Gastrocnemius medialis (tissue), 4 donors: Measurements from ENCODE around the gene GDAP2. TPM values are rescaled to one million over a fixed set of nuclear protein-coding genes. Genes with fewer than 3 reads are reported as not detected.
A peak's percentile ranks its signal among the peaks of the same experiment; 100 is the strongest.

Experiments
- ATAC-seq, 2 donors: fragments of 150-250 bp; one replicate each; pipeline ENCODE4 v1.9.1; 2016
- DNase-seq, 2 donors: peaks; one replicate each; pipeline ENCODE4 v3.0.0-alpha.2; 2019
- H3K27ac ChIP-seq, 4 donors: fragments of 200-600 bp; sonication (generic); 1 replicate in 1 of 4; 2 replicates in 3 of 4; pipeline ENCODE4 v1.5.1; 2016 to 2018; ENCODE audit warnings: mild to moderate bottlenecking in 2 of 4, moderate library complexity in 1 of 4
- H3K27me3 ChIP-seq, 3 donors: fragments of 200-600 bp; sonication (generic) in 2 of 3; 1 replicate in 1 of 3; 2 replicates in 2 of 3; pipeline versions ENCODE4 v1.5.1 to v1.6.0; 2016 to 2019; ENCODE audit warnings: mild to moderate bottlenecking in 1 of 3, moderate library complexity in 1 of 3
- H3K36me3 ChIP-seq, 2 donors: fragments of 200-600 bp; sonication (generic) in 1 of 2; one replicate each; pipeline ENCODE4 v1.5.1; 2017 to 2018
- H3K4me1 ChIP-seq, 2 donors: fragments of 200-600 bp; sonication (generic) in 1 of 2; one replicate each; pipeline ENCODE4 v1.5.1; 2016 to 2017; ENCODE audit warnings: mild to moderate bottlenecking in 2 of 2
- H3K4me3 ChIP-seq, 4 donors: fragments of 200-600 bp; sonication (generic) in 3 of 4; 1 replicate in 1 of 4; 2 replicates in 3 of 4; pipeline ENCODE4 v1.5.1; 2016 to 2019; ENCODE audit warnings: mild to moderate bottlenecking in 2 of 4
- H3K9me3 ChIP-seq, 3 donors: fragments of 200-600 bp; sonication (generic) in 2 of 3; 1 replicate in 1 of 3; 2 replicates in 2 of 3; pipeline ENCODE4 v1.5.1; 2016 to 2019
- CTCF ChIP-seq, 5 experiments: fragments of 450-650 bp in 3 of 5; fragments of 200-600 bp in 2 of 5; sonication (generic) in 2 of 5; IDR thresholded peaks in 4 of 5; conservative IDR thresholded peaks in 1 of 5; 1 replicate in 4 of 5; 2 replicates in 1 of 5; pipeline ENCODE4 v1.5.1; 2016 to 2019; ENCODE audit warnings: antibody characterized with exemption in 5 of 5, mild to moderate bottlenecking in 3 of 5, moderate library complexity in 3 of 5
- POLR2A ChIP-seq, 2 donors: fragments of 450-650 bp; IDR thresholded peaks; one replicate each; pipeline ENCODE4 v1.6.1; 2017; ENCODE audit warnings: antibody characterized with exemption in 2 of 2, mild to moderate bottlenecking in 2 of 2, moderate library complexity in 2 of 2
- in situ Hi-C, 4 donors: fragments of 200-750 bp; cut with MboI; loops; one replicate each; pipeline versions ENCODE4 v1.15.0 to v1.8.0; 2017; ENCODE audit warnings: low sequenced_read_pairs in 4 of 4
- intact Hi-C: fragments of 100-400 bp; cut with DNase I; formaldehyde crosslinking; loops from one replicate; pipeline ENCODE4 v1.15.1; 2023; ENCODE audit warnings: low total_unique reads
- total RNA-seq, 4 donors: library from RNA; depleted of rRNA; stranded (reverse); fragments of >200 nt; gene quantifications; one replicate each; pipeline versions ENCODE4 v1.1.0 to v1.2.3, GENCODE V29; 2016

Gene GDAP2
- total RNA-seq, 4 donors from 2014 or later, result 7.2 to 18.7 (median 8.6) TPM

DNA sequence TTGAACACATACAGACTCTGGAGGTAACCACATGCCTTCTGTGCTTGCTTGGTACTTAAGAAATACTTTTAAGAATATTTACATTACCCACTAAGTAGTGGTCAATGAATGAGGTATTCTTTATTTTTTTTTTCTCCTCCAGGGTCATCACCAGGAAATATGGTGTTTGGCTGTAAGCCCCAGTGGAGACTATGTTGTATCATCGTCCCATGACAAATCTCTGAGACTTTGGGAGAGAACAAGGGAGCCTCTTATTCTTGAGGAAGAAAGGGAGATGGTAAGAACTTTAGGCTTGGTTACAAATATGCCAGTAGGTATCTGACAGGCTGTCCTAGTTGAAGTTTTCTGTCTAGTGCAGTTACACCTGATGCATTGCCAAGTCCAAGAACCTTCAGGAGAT lies 23.0 kb upstream of the GDAP2 start:
- Histone ChIP-seq H3K9me3 (no peaks in the 10 kb centered on the region), H3K4me1 (no peaks in the 10 kb centered on the region), H3K4me3 (no peak overlapping the region), H3K36me3 (peaks cover 9 to 97% of the 10 kb centered on the region in 2 donors), H3K27ac (no peak overlapping the region), H3K27me3 (no peaks in the 10 kb centered on the region)
- TF ChIP-seq CTCF (IDR thresholded peaks at IDR 0.05 in 4 of 5, conservative IDR thresholded peaks at IDR 0.05 in 1 of 5) (no peak), POLR2A (IDR thresholded peaks at IDR 0.05) (no peak)
- DNase-seq (no peak), ATAC-seq (no peak)
- intact Hi-C loops, result no loop called here
- in situ Hi-C loops, result no loop called here

- in situ Hi-C loops, result no loop called here
- no peak for ATAC-seq
- no peaks in the 10 kb centered on the region for H3K9me3 ChIP-seq
Measured at GRCh38 chr1:117942293-117942692, 12.9 kb upstream of the GDAP2 start.

DNA sequence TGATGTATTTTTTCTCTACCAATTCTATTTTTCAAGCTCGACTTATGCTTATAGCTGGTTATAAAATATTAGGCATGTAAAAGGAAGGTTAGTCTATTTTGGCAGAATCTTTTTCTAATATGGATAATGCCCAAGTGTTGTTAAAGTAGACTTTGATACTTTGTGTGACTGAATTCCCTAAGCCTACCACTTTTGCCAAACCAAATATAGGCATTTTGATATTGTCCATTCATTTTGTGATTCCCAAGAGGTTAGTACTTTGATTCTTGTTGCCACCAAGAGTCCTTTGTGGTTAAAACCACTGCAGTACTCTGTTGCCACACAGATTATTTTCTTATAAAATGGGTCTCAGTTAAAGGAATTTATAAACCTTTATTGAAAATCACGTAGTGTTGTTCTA lies 4.3 kb upstream of the GDAP2 start:
- DNase-seq, result no peak
- in situ Hi-C loops (no loop called here), intact Hi-C loops (no loop called here)
- no peaks in the 10 kb centered on the region for H3K27me3 ChIP-seq
- no peak for ATAC-seq
- H3K36me3 ChIP-seq, result peaks cover 0 to 26% of the 10 kb centered on the region in 2 donors
- H3K4me1 ChIP-seq, result peaks cover 17 to 24% of the 10 kb centered on the region in 2 donors
- H3K27ac ChIP-seq, result no peak overlapping the region
- no peak overlapping the region for H3K4me3 ChIP-seq
- TF ChIP-seq POLR2A (IDR thresholded peaks at IDR 0.05), result no peak
- H3K9me3 ChIP-seq, result no peaks in the 10 kb centered on the region

More at GRCh38 chr1:117942293-117942692, 12.9 kb upstream of the GDAP2 start:
- H3K27ac ChIP-seq, result no peak overlapping the region
- peaks cover 8 to 91% of the 10 kb centered on the region in 2 donors for H3K36me3 ChIP-seq
- H3K4me3 ChIP-seq, result no peak overlapping the region
- no peaks in the 10 kb centered on the region for H3K4me1 ChIP-seq
- TF ChIP-seq POLR2A (IDR thresholded peaks at IDR 0.05) (no peak), CTCF (IDR thresholded peaks at IDR 0.05 in 4 of 5, conservative IDR thresholded peaks at IDR 0.05 in 1 of 5) (no peak)
- DNase-seq, result no peak
- H3K27me3 ChIP-seq, result no peaks in the 10 kb centered on the region
- intact Hi-C loops, result no loop called here

- ATAC-seq (no peak), DNase-seq (no peak)
- in situ Hi-C loops, result no loop called here
- Histone ChIP-seq H3K36me3 (peaks cover 0 to 19% of the 10 kb centered on the region in 2 donors), H3K27me3 (no peaks in the 10 kb centered on the region), H3K27ac (no peak overlapping the region), H3K9me3 (no peaks in the 10 kb centered on the region), H3K4me3 (no peak overlapping the region), H3K4me1 (peaks cover 29 to 35% of the 10 kb centered on the region in 2 donors)
- TF ChIP-seq CTCF (IDR thresholded peaks at IDR 0.05 in 4 of 5, conservative IDR thresholded peaks at IDR 0.05 in 1 of 5) (no peak), POLR2A (IDR thresholded peaks at IDR 0.05) (no peak)
- intact Hi-C loops, result no loop called here
Measured at GRCh38 chr1:117932576-117932975, 3.2 kb upstream of the GDAP2 start.

DNA sequence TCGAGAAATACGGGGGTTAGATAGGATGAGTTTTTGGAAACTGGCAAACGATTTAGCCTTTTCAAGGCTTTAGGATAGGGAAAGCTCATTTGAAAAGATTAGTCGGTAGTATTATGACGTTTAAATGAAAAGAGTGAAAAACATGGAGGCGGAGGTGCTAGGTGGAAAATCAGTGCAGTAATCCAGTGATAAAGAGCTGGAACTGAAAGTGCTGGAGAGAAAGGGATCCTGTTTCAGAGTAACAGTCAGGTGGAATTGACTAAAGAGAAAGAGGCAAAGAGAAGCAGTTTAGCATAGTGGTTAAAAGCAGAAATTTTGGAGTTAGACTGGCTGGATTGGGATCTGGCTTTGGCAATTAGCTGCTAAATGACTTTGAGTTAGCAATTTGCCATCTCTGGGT lies 1.1 kb upstream of the GDAP2 start:
- DNase-seq (no peak), ATAC-seq (peak in 1 of 2 donors; percentile 38)
- intact Hi-C loops (no loop called here), in situ Hi-C loops (no loop called here)
- H3K4me1 ChIP-seq, result peaks cover 33 to 38% of the 10 kb centered on the region in 2 donors
- peaks cover 0 to 13% of the 10 kb centered on the region in 2 donors for H3K36me3 ChIP-seq
- H3K9me3 ChIP-seq, result no peaks in the 10 kb centered on the region
- H3K27ac ChIP-seq, result peak overlapping the region; percentile 86 to 94 (median 93)
- no peaks in the 10 kb centered on the region for H3K27me3 ChIP-seq
- H3K4me3 ChIP-seq, result peak overlapping the region; percentile 85 to 96 (median 94)
- TF ChIP-seq CTCF (IDR thresholded peaks at IDR 0.05 in 4 of 5, conservative IDR thresholded peaks at IDR 0.05 in 1 of 5) (no peak), POLR2A (IDR thresholded peaks at IDR 0.05) (no peak)
